NCI-H510A treated with DMSO at 0.1 percent for 48 hours (cell line): ENCODE results near the gene KMT2A.

Experiments used
- DNase-seq: peaks from one replicate; lab custom pipeline; 2025; lab: John Stamatoyannopoulos, UW

KMT2A gene

GRCh38 chr11:118488480-118489109 is 52.3 kb downstream of the KMT2A start:
- DNase-seq, result peak; percentile 86

- DNase-seq, result no peak
Observed at GRCh38 chr11:118491041-118491440, 54.7 kb downstream of the KMT2A start.

- no peak for DNase-seq
Observed at GRCh38 chr11:118497831-118498230, 61.5 kb downstream of the KMT2A start.

- DNase-seq, result no peak
Observed at GRCh38 chr11:118503216-118503615, 66.9 kb downstream of the KMT2A start.

GRCh38 chr11:118511601-118512000 is 75.3 kb downstream of the KMT2A start:
- no peak for DNase-seq

GRCh38 chr11:118514103-118514502 is 77.8 kb downstream of the KMT2A start:
- DNase-seq, result no peak

GRCh38 chr11:118519549-118519948 is 83.3 kb downstream of the KMT2A start:
- DNase-seq, result no peak

- no peak for DNase-seq
Observed at GRCh38 chr11:118521892-118522311, 85.6 kb downstream of the KMT2A start.

GRCh38 chr11:118522571-118523072 is 86.3 kb downstream of the KMT2A start:
- DNase-seq, result peak; percentile 20

GRCh38 chr11:118524356-118524755 is 88.1 kb downstream of the KMT2A start:
- no peak for DNase-seq

GRCh38 chr11:118524757-118525470 is 88.6 kb downstream of the KMT2A start:
- no peak for DNase-seq

- DNase-seq, result no peak
Observed at GRCh38 chr11:118526688-118527087, 90.4 kb downstream of the KMT2A start.

GRCh38 chr11:118527109-118527508 is 90.8 kb downstream of the KMT2A start, which contains the start of gene TTC36:
TTC36 (plus strand) TSS chr11:118527474; CDS start chr11:118527495, 21 bp downstream.
- DNase-seq, result no peak

- DNase-seq, result no peak
Observed at GRCh38 chr11:118528511-118528910, 92.2 kb downstream of the KMT2A start.

- DNase-seq, result no peak
Observed at GRCh38 chr11:118529584-118530175, 93.4 kb downstream of the KMT2A start.

- DNase-seq, result peak; percentile 66
Observed at GRCh38 chr11:118530180-118530682, 93.9 kb downstream of the KMT2A start.

GRCh38 chr11:118530683-118531596 is 94.6 kb downstream of the KMT2A start, which contains the start of gene TMEM25:
TMEM25 (plus strand) TSS chr11:118531192; CDS start chr11:118531802, 610 bp downstream.
- DNase-seq, result peak; percentile 57

- peak; percentile 41 for DNase-seq
Observed at GRCh38 chr11:118531597-118532084, 95.3 kb downstream of the KMT2A start.

GRCh38 chr11:118532091-118532490 is 95.8 kb downstream of the KMT2A start:
- DNase-seq, result no peak

GRCh38 chr11:118532852-118533768 is 96.8 kb downstream of the KMT2A start:
- no peak for DNase-seq
